ENCODE results near the gene STARD13. TPM values are rescaled to one million over a fixed set of nuclear protein-coding genes. Genes with fewer than 3 reads are reported as not detected.

STARD13 gene
- total RNA-seq, 2 experiments from 2014 or later = 0.57 TPM; not detected in 1

GRCh38 chr13:33090755-33091414, 194.7 kb downstream of the STARD13 start:
- Histone ChIP-seq H4K20me1 (ENCODE audit: insufficient read depth, low read length) (no peaks in the 10 kb centered on the region), H3K36me3 (ENCODE audit: insufficient read depth, low read length) (no peaks in the 10 kb centered on the region), H3K4me1 (ENCODE audit: insufficient read depth, low read length, poor library complexity, severe bottlenecking) (no peaks in the 10 kb centered on the region), H2AFZ (ENCODE audit: low read length) (no peak overlapping the region), H3K4me2 (ENCODE audit: low read length) (no peak overlapping the region), H3K9me3 (ENCODE audit: low read length) (no peaks in the 10 kb centered on the region), H3K27ac (ENCODE audit: low read depth, low read length, poor library complexity, severe bottlenecking) (no peak overlapping the region), H3K79me2 (ENCODE audit: insufficient read depth, low read depth, low read length) (no peaks in the 10 kb centered on the region), H3K9me2 (ENCODE audit: insufficient read depth, low read length) (no peaks in the 10 kb centered on the region), H3K4me3 (ENCODE audit: low read depth, low read length, poor library complexity, severe bottlenecking) (no peak overlapping the region)
- POLR2A ChIA-PET = no interaction called here
- intact Hi-C loops (cut with micrococcal nuclease; ENCODE audit: unreplicated experiment) = no loop called here
- TF ChIP-seq EZH2phosphoT487 (IDR thresholded peaks at IDR 0.05; ENCODE audit: borderline replicate concordance, low read depth, low read length) = no peak
- TF ChIP-seq, protein P1, sequence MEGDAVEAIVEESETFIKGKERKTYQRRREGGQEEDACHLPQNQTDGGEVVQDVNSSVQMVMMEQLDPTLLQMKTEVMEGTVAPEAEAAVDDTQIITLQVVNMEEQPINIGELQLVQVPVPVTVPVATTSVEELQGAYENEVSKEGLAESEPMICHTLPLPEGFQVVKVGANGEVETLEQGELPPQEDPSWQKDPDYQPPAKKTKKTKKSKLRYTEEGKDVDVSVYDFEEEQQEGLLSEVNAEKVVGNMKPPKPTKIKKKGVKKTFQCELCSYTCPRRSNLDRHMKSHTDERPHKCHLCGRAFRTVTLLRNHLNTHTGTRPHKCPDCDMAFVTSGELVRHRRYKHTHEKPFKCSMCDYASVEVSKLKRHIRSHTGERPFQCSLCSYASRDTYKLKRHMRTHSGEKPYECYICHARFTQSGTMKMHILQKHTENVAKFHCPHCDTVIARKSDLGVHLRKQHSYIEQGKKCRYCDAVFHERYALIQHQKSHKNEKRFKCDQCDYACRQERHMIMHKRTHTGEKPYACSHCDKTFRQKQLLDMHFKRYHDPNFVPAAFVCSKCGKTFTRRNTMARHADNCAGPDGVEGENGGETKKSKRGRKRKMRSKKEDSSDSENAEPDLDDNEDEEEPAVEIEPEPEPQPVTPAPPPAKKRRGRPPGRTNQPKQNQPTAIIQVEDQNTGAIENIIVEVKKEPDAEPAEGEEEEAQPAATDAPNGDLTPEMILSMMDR (conservative IDR thresholded peaks at IDR 0.05; ENCODE audit: low read length) = no peak
- DNase-seq (ENCODE audit: low spot score) = no peak
- CTCF ChIA-PET (ENCODE audit: unreplicated experiment) = no interaction called here
- no TSS peak for BruUV-seq (replicated peaks)

DNA sequence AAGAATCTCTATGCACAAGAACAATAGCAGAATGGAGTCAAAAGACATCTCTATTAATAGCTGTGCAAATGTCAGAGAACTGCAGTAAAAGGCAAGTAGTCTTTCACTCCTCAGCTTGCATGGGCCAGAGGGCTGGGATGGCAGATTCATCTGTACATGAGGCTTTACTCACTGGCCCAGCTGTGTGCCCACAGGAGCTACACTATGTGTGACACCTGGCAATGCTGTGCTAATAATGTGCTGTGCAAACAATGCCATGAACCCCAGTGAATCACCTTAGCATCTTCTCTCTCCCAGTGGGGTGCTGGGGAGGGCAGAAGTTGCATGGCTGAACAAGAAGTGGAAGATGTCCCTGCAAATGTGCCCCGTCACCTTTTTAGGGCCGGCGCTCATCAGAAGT, 196.2 kb downstream of the STARD13 start:
- intact Hi-C loops (cut with micrococcal nuclease; ENCODE audit: unreplicated experiment) = no loop called here
- POLR2A ChIA-PET = no interaction called here
- BruUV-seq (replicated peaks) = no TSS peak

DNA sequence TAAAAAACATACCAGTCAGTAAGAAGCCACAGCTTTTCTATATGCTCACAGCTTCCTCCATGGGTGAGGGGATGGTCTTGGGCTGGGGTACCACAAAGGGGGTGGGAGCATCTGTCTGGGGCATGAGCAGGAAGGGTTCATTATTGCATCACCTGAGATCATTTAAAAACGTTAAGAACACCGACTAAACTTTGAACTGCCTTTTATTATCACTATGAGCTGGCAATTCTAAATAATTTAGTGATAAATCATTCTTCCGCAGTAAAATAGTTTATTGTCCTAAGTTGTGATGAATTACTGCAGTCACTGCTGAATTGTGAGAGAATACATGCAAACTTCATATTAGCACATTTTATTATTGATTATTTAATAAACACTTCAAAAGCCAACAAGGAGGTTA, 197.8 kb downstream of the STARD13 start:
- no peaks in the 10 kb centered on the region for H4K20me1 ChIP-seq (ENCODE audit: insufficient read depth, low read length)
- H3K27ac ChIP-seq (ENCODE audit: low read depth, low read length, poor library complexity, severe bottlenecking) = no peak overlapping the region
- no TSS peak for BruUV-seq (replicated peaks)
- no peak overlapping the region for H3K4me2 ChIP-seq (ENCODE audit: low read length)
- intact Hi-C loops (cut with micrococcal nuclease; ENCODE audit: unreplicated experiment) = no loop called here
- no peak overlapping the region for H2AFZ ChIP-seq (ENCODE audit: low read length)
- H3K9me2 ChIP-seq (ENCODE audit: insufficient read depth, low read length) = no peaks in the 10 kb centered on the region
- CTCF ChIA-PET (ENCODE audit: unreplicated experiment) = interaction anchor here (0.9 kb wide), 1 partner anchor 11 kb away, joined by 3 read pairs; no protein-coding TSS in a partner anchor
- no peaks in the 10 kb centered on the region for H3K79me2 ChIP-seq (ENCODE audit: insufficient read depth, low read depth, low read length)
- H3K4me3 ChIP-seq (ENCODE audit: low read depth, low read length, poor library complexity, severe bottlenecking) = no peak overlapping the region
- TF ChIP-seq EZH2phosphoT487 (IDR thresholded peaks at IDR 0.05; ENCODE audit: borderline replicate concordance, low read depth, low read length) = no peak
- TF ChIP-seq, protein P1 (conservative IDR thresholded peaks at IDR 0.05; ENCODE audit: low read length) = no peak
- no peaks in the 10 kb centered on the region for H3K4me1 ChIP-seq (ENCODE audit: insufficient read depth, low read length, poor library complexity, severe bottlenecking)
- H3K9me3 ChIP-seq (ENCODE audit: low read length) = no peaks in the 10 kb centered on the region
- DNase-seq (ENCODE audit: low spot score) = no peak
- POLR2A ChIA-PET = no interaction called here
- no peaks in the 10 kb centered on the region for H3K36me3 ChIP-seq (ENCODE audit: insufficient read depth, low read length)

More for the DNA sequence above, 196.2 kb downstream of the STARD13 start:
- no peaks in the 10 kb centered on the region for H3K4me1 ChIP-seq (ENCODE audit: insufficient read depth, low read length, poor library complexity, severe bottlenecking)
- H3K27ac ChIP-seq (ENCODE audit: low read depth, low read length, poor library complexity, severe bottlenecking) = no peak overlapping the region
- no peak for DNase-seq (ENCODE audit: low spot score)
- no peak overlapping the region for H3K4me2 ChIP-seq (ENCODE audit: low read length)
- CTCF ChIA-PET (ENCODE audit: unreplicated experiment) = no interaction called here
- H3K79me2 ChIP-seq (ENCODE audit: insufficient read depth, low read depth, low read length) = no peaks in the 10 kb centered on the region
- TF ChIP-seq EZH2phosphoT487 (IDR thresholded peaks at IDR 0.05; ENCODE audit: borderline replicate concordance, low read depth, low read length) = no peak
- TF ChIP-seq, protein P1 (conservative IDR thresholded peaks at IDR 0.05; ENCODE audit: low read length) = no peak
- H4K20me1 ChIP-seq (ENCODE audit: insufficient read depth, low read length) = no peaks in the 10 kb centered on the region
- H2AFZ ChIP-seq (ENCODE audit: low read length) = no peak overlapping the region
- no peaks in the 10 kb centered on the region for H3K9me3 ChIP-seq (ENCODE audit: low read length)
- no peak overlapping the region for H3K4me3 ChIP-seq (ENCODE audit: low read depth, low read length, poor library complexity, severe bottlenecking)
- H3K36me3 ChIP-seq (ENCODE audit: insufficient read depth, low read length) = no peaks in the 10 kb centered on the region
- H3K9me2 ChIP-seq (ENCODE audit: insufficient read depth, low read length) = no peaks in the 10 kb centered on the region

Measured in OCI-LY7 (cell line).